GM23338 (cell line): ENCODE results near the gene SLX4. TPM values are rescaled to one million over a fixed set of nuclear protein-coding genes. Genes with fewer than 3 reads are reported as not detected.

Experiments used
- ATAC-seq: fragments of 200-7000 bp; cut with Tn5 transposase; 3 replicates; pipeline ENCODE4 v1.9.1; 2020
- DNase-seq: peaks from one replicate; pipeline ENCODE4 v3.0.0-alpha.2; 2015; ENCODE audit warnings: low spot score
- H2AFZ ChIP-seq: fragments of 200-600 bp; sonication (generic); 2 replicates; pipeline ENCODE4 v1.8.0; 2016; ENCODE audit warnings: antibody characterized with exemption, mild to moderate bottlenecking, moderate library complexity
- H3F3A ChIP-seq: fragments of 200-600 bp; sonication (generic); replicated peaks from 2 replicates; pipeline ENCODE4 v1.8.0; 2017; ENCODE audit warnings: antibody characterized with exemption, mixed run types, low read depth
- H3K27ac ChIP-seq: fragments of 200-600 bp; sonication (generic); 2 replicates; pipeline ENCODE4 v1.6.1; 2016; ENCODE audit warnings: low read depth
- H3K27me3 ChIP-seq: fragments of 200-600 bp; sonication (generic); 2 replicates; pipeline ENCODE4 v1.8.0; 2016; ENCODE audit warnings: mild to moderate bottlenecking, mixed run types, moderate library complexity; ENCODE audit not compliant: insufficient read depth
- H3K36me3 ChIP-seq: fragments of 200-600 bp; sonication (generic); 2 replicates; pipeline ENCODE4 v1.8.0; 2016; ENCODE audit warnings: mild to moderate bottlenecking; ENCODE audit not compliant: insufficient read depth
- H3K4me1 ChIP-seq: fragments of 200-600 bp; sonication (generic); 2 replicates; pipeline ENCODE4 v1.8.0; 2016; ENCODE audit warnings: mild to moderate bottlenecking, moderate library complexity; ENCODE audit not compliant: insufficient read depth
- H3K4me2 ChIP-seq: fragments of 200-600 bp; sonication (generic); 2 replicates; pipeline ENCODE4 v1.7.1; 2017; ENCODE audit warnings: mixed run types
- H3K4me3 ChIP-seq: fragments of 200-600 bp; sonication (generic); 2 replicates; pipeline ENCODE4 v1.6.1; 2016; ENCODE audit warnings: mixed run types
- H3K79me2 ChIP-seq: fragments of 200-600 bp; sonication (generic); replicated peaks from 2 replicates; pipeline ENCODE4 v1.8.0; 2017; ENCODE audit warnings: mild to moderate bottlenecking; ENCODE audit not compliant: insufficient read depth
- H3K9me2 ChIP-seq: fragments of 200-600 bp; sonication (generic); 2 replicates; pipeline ENCODE4 v1.8.0; 2017; ENCODE audit not compliant: insufficient read depth
- H4K20me1 ChIP-seq: fragments of 200-600 bp; sonication (generic); replicated peaks from 2 replicates; pipeline ENCODE4 v1.8.0; 2017; ENCODE audit warnings: mild to moderate bottlenecking; ENCODE audit not compliant: insufficient read depth
- H3K27ac Mint-ChIP-seq: 2 replicates; pipeline ENCODE4 v1.8.0; 2020; ENCODE audit warnings: inconsistent platforms, mild to moderate bottlenecking, moderate library complexity, mixed read lengths
- H3K27me3 Mint-ChIP-seq: 3 replicates; pipeline ENCODE4 v1.8.0; 2022; ENCODE audit warnings: low read depth, mild to moderate bottlenecking, moderate library complexity, mixed read lengths, inconsistent platforms; ENCODE audit not compliant: insufficient read depth, poor library complexity
- H3K36me3 Mint-ChIP-seq: 3 replicates; pipeline ENCODE4 v1.8.0; 2021; ENCODE audit warnings: low read depth, mild to moderate bottlenecking, inconsistent platforms, moderate library complexity, mixed read lengths
- H3K4me1 Mint-ChIP-seq: 3 replicates; pipeline ENCODE4 v1.8.0; 2020; ENCODE audit warnings: mild to moderate bottlenecking, inconsistent platforms, mixed read lengths
- H3K4me3 Mint-ChIP-seq: 3 replicates; pipeline ENCODE4 v1.8.0; 2021; ENCODE audit warnings: moderate library complexity, mild to moderate bottlenecking, inconsistent platforms, mixed read lengths
- H3K9me3 Mint-ChIP-seq: 3 replicates; pipeline ENCODE4 v1.8.0; 2020; ENCODE audit warnings: moderate library complexity, mild to moderate bottlenecking, inconsistent platforms, mixed read lengths
- CREB1 ChIP-seq: fragments of 250-450 bp; sonication (Bioruptor Pico); IDR thresholded peaks from 2 replicates; pipeline ENCODE4 v1.5.0; 2020; ENCODE audit warnings: low read depth, mild to moderate bottlenecking, moderate library complexity
- CTCF ChIP-seq, 2 experiments: fragments of 200-600 bp in 1 of 2; sonication (generic) in 1 of 2; conservative IDR thresholded peaks; 2 replicates each; pipeline versions ENCODE4 v1.5.1 to v1.6.1; 2016 to 2017; ENCODE audit warnings: antibody characterized with exemption in 2 of 2, low read depth in 2 of 2, mild to moderate bottlenecking in 2 of 2, moderate library complexity in 1 of 2
- ETS1 ChIP-seq: IDR thresholded peaks from 2 replicates; pipeline ENCODE4 v1.6.1; 2016; ENCODE audit warnings: antibody characterized with exemption
- EZH2phosphoT487 ChIP-seq: fragments of 200-600 bp; sonication (generic); IDR thresholded peaks from one replicate; pipeline ENCODE4 v1.8.1; 2018; ENCODE audit warnings: antibody characterized with exemption; ENCODE audit not compliant: unreplicated experiment
- JUNB ChIP-seq: IDR thresholded peaks from one replicate; pipeline ENCODE4 v1.6.1; 2016; ENCODE audit warnings: antibody characterized with exemption; ENCODE audit not compliant: unreplicated experiment
- REST ChIP-seq: IDR thresholded peaks from one replicate; pipeline ENCODE4 v1.6.1; 2018; ENCODE audit warnings: antibody characterized with exemption; ENCODE audit not compliant: unreplicated experiment
- STAT1 ChIP-seq: IDR thresholded peaks from one replicate; pipeline ENCODE4 v1.6.1; 2016; ENCODE audit warnings: antibody characterized with exemption; ENCODE audit not compliant: unreplicated experiment
- ZNF114 ChIP-seq: fragments of 250-450 bp; sonication (Bioruptor Pico); IDR thresholded peaks from 2 replicates; pipeline ENCODE4 v1.5.0; 2020; ENCODE audit warnings: mild to moderate bottlenecking, moderate library complexity
- ZNF331 ChIP-seq: fragments of 250-450 bp; sonication (Bioruptor Pico); IDR thresholded peaks from 2 replicates; pipeline ENCODE4 v1.5.0; 2020; ENCODE audit warnings: low read depth, mild to moderate bottlenecking, moderate library complexity
- ZNF462 ChIP-seq: fragments of 250-450 bp; sonication (Bioruptor Pico); IDR thresholded peaks from 2 replicates; pipeline ENCODE4 v1.5.0; 2020; ENCODE audit warnings: mild to moderate bottlenecking, moderate library complexity
- polyA plus RNA-seq: library from polyadenylated mRNA; unstranded; fragments of >200 nt; fragmentation: Nextera tagmentation; extraction: Ambion mirVana; gene quantifications from 2 replicates; pipeline ENCODE4 v1.2.1, GENCODE V29; 2016
- total RNA-seq: library from RNA; depleted of rRNA; stranded (reverse); fragments of >200 nt; shearing (Covaris generic); gene quantifications from 2 replicates; pipeline ENCODE4 v1.2.3, GENCODE V29; 2014

SLX4 gene
- total and polyA plus RNA-seq, 2 experiments from 2014 or later = 3.0 to 15.2 TPM

GRCh38 chr16:3564130-3564888 lies 47.1 kb downstream of the SLX4 start:
- Mint-ChIP-seq H3K27me3 (peaks cover 3% of the 10 kb centered on the region), H3K27ac (no peak overlapping the region), H3K36me3 (no peaks in the 10 kb centered on the region), H3K4me3 (no peak overlapping the region), H3K9me3 (no peaks in the 10 kb centered on the region), H3K4me1 (0 out of 3 replicates have a peak, but pooled peaks cover 3% of the 10 kb centered on the region)
- Histone ChIP-seq H3K27ac (no peak overlapping the region), H3K4me3 (no peak overlapping the region), H3K4me1 (peaks cover 3% of the 10 kb centered on the region; the same call in 1 of the 2 replicates), H4K20me1 (no peaks in the 10 kb centered on the region), H3K36me3 (no peaks in the 10 kb centered on the region), H2AFZ (no peak overlapping the region), H3K9me2 (no peaks in the 10 kb centered on the region), H3K4me2 (no peak overlapping the region), H3K27me3 (no peaks in the 10 kb centered on the region), H3F3A (no peaks in the 10 kb centered on the region), H3K79me2 (no peaks in the 10 kb centered on the region)
- TF ChIP-seq ZNF331 (CRISPR knock-in tag) (no peak), ZNF462 (no peak), STAT1 (no peak), CTCF (conservative IDR thresholded peaks at IDR 0.05; ENCODE audit: low read depth in 2 of 2) (no peak), JUNB (no peak), ETS1 (no peak), REST (no peak), EZH2phosphoT487 (no peak), ZNF114 (CRISPR knock-in tag) (no peak), CREB1 (no peak)
- DNase-seq (no peak), ATAC-seq (no peak)
